GM21367 (cell line): ENCODE results near the gene NACA.
A peak's percentile ranks its signal among the peaks of the same experiment; 100 is the strongest.

Experiments used
- ATAC-seq: cut with Tn5 transposase; IDR thresholded peaks from one replicate; pipeline ENCODE4 v1.9.1; 2021; ENCODE audit not compliant: unreplicated experiment

The NACA gene

GRCh38 chr12:56694161-56694560, 30.9 kb downstream of the NACA start:
- no peak for ATAC-seq

GRCh38 chr12:56688846-56689109, 36.3 kb downstream of the NACA start:
- no peak for ATAC-seq

GRCh38 chr12:56688129-56688845, 36.8 kb downstream of the NACA start, which contains the start of gene PTGES3:
TSS of gene PTGES3 (minus strand) at chr12:56688284. CDS start at chr12:56687999, 285 bp downstream.
- ATAC-seq, result peak; percentile 54

- peak; percentile 12 for ATAC-seq
Observed at GRCh38 chr12:56687223-56688128, 37.6 kb downstream of the NACA start.

GRCh38 chr12:56684745-56685359, 40.2 kb downstream of the NACA start:
- ATAC-seq, result no peak

- no peak for ATAC-seq
Observed at GRCh38 chr12:56682323-56682722, 42.8 kb downstream of the NACA start.

DNA sequence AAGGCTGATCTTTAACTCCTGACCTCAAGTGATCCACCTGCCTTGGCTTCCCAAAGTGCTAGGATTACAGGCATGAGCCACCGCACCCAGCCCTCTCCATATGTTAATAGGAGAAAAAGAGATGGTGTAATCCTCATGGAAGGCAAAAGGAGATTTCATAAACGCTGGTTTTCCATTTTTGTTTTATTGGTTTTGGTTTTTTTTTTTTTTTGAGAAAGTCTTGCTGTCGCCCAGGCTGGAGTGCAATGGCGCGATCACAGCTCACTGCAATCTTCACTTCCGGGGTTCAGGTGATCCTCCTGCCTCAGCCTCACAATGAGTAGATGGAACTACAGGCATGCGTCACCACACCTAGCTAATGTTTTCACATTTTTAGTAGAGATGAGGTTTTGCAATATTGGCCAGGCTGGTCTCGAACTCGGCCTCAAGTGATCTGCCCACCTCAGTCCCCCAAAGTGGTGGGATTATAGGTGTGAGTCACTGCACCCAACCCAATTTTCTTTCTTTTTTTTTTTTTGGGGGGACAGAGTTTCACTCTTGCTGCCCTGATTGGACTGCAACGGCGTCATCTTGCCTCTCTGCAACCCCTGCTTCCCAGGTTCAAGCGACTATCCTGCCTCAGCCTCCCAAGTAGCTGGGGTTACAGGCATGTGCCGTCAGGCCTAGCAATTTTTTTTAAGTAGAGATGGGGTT, 45.1 kb downstream of the NACA start:
- no peak for ATAC-seq

GRCh38 chr12:56678852-56679251, 46.2 kb downstream of the NACA start:
- ATAC-seq, result no peak

DNA sequence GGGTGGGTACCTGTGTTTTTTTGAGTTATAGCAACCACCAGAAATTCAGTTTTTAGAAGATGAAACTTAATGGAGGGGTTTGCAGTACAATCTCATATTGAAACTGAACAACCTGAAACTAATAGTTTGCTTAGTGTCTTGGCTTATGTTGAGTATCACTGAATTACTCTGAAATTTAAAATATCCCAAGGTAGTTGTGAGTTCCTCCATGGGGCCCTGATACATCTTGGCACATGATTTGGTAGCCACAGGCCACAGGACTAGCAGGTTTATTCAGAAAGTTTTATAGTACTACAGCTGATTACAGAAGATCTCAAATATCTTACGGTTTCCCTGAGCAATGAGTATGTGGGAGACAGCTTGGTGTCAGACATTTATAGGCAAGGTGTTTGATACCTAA, 47.4 kb downstream of the NACA start:
- no peak for ATAC-seq

DNA sequence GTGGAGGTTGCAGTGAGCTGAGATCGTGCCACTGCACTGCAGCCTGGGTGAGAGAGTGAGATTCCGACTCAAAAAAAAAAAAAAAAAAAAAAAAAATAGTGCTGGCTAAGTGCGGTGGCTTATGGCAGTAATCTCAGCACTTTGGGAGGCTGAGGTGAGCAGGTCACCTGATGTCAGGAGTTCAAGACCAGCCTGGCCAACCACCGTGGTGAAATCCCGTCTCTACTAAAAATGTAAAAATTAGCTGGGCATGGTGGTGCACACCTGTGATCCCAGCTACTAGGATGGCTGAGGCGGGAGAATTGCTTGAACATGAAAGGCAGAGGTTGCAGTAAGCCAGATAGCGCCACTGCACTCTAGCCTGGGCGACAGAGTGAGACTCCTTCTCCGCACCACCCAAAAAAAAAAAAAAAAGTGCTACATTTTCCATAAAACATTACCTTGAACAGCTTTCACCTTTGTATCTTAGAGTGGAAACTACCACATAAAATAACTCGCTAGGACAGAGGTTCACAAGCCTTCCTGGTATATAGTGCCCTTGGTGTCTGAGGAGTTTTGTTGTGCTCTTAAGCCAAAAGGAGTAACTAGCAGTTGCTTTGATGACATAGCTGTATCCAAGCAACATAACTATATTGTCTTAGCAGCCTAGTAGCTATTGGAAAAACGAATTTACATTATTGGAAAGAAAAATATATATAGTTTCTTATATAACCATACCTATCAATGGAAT, 48.1 kb downstream of the NACA start:
- ATAC-seq, result no peak

DNA sequence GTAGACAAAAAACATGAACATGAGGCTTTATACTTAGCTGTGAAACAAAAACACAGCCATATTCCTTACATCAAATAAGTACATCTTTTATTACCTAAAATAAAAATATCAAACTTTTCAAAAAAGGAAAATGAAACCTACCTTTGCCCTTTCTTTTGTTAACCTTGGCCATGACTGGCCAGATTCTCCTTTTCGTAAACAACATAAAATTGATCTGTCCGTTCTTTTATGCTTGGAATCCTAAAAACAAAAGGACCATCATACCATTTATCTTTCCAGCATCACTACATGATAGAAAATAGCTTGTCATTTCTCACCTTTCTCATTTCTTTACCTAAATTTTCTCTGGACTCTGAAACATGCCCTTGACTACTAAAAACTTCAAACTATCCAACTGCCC, 53.5 kb downstream of the NACA start:
- no peak for ATAC-seq

DNA sequence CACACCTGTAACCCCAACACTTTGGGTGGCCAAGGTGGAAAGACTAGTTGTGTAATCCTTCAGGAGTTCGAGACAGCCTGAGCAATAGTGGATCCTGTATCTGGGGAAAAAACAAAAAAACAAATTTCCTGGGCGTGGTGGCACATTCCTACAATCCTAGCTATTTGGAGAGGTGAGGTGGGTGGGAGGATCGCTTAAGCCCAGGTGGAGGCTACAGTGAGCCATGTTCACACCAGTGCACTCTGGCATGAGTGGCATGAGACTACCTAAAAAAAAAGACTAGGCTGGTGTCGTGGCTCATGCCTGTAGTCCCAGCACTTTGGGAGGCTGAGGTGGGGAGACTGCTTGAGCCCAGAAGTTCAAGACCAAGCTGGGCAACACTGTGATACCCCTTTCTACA, 54.3 kb downstream of the NACA start:
- no peak for ATAC-seq

- ATAC-seq, result no peak
Observed at GRCh38 chr12:56668197-56668457, 57.0 kb downstream of the NACA start.
